GM18498 (cell line): ENCODE data around the gene CPEB4.

Experiments used
- ATAC-seq: cut with Tn5 transposase; IDR thresholded peaks from one replicate; pipeline ENCODE4 v1.9.1; 2021; ENCODE audit warnings: mild to moderate bottlenecking, moderate library complexity; ENCODE audit not compliant: unreplicated experiment

CPEB4 gene

GRCh38 chr5:173911623-173912022, 23.5 kb downstream of the CPEB4 start:
- ATAC-seq: no peak

- no peak for ATAC-seq
Observed at GRCh38 chr5:173913686-173914321, 25.7 kb downstream of the CPEB4 start.

- ATAC-seq: no peak
Observed at GRCh38 chr5:173915310-173916014, 27.3 kb downstream of the CPEB4 start.

- no peak for ATAC-seq
Observed at GRCh38 chr5:173916233-173916632, 28.1 kb downstream of the CPEB4 start.

- peak; percentile 93 for ATAC-seq
Observed at GRCh38 chr5:173917788-173918786, 29.9 kb downstream of the CPEB4 start.

- ATAC-seq: no peak
Observed at GRCh38 chr5:173919443-173919842, 31.3 kb downstream of the CPEB4 start.

- ATAC-seq: no peak
Observed at GRCh38 chr5:173920024-173920753, 32.0 kb downstream of the CPEB4 start.

- no peak for ATAC-seq
Observed at GRCh38 chr5:173920866-173921555, 32.9 kb downstream of the CPEB4 start.

- no peak for ATAC-seq
Observed at GRCh38 chr5:173922527-173922926, 34.4 kb downstream of the CPEB4 start.

GRCh38 chr5:173923218-173924095, 35.3 kb downstream of the CPEB4 start:
- no peak for ATAC-seq

- no peak for ATAC-seq
Observed at GRCh38 chr5:173924899-173925298, 36.8 kb downstream of the CPEB4 start.

GRCh38 chr5:173925449-173926071, 37.4 kb downstream of the CPEB4 start:
- ATAC-seq: no peak

GRCh38 chr5:173926359-173926758, 38.2 kb downstream of the CPEB4 start:
- no peak for ATAC-seq

GRCh38 chr5:173928871-173929574, 40.9 kb downstream of the CPEB4 start:
- ATAC-seq: peak; percentile 44

GRCh38 chr5:173932695-173933139, 44.6 kb downstream of the CPEB4 start:
- no peak for ATAC-seq

GRCh38 chr5:173933901-173934300, 45.8 kb downstream of the CPEB4 start:
- ATAC-seq: no peak

GRCh38 chr5:173935396-173935795, 47.2 kb downstream of the CPEB4 start:
- no peak for ATAC-seq

- ATAC-seq: no peak
Observed at GRCh38 chr5:173940269-173940668, 52.1 kb downstream of the CPEB4 start.
